GM18867 (cell line): ENCODE results near the gene TCEANC2.
"Not testable (repeated sequence)": the region's sequence is repeated elsewhere in the genome, so short reads cannot be mapped to it uniquely, and the experiment has no call there.

Experiments used
- ATAC-seq: cut with Tn5 transposase; IDR thresholded peaks from one replicate; pipeline ENCODE4 v1.9.1; 2021; ENCODE audit warnings: mild to moderate bottlenecking, moderate library complexity; ENCODE audit not compliant: unreplicated experiment

The TCEANC2 gene

DNA sequence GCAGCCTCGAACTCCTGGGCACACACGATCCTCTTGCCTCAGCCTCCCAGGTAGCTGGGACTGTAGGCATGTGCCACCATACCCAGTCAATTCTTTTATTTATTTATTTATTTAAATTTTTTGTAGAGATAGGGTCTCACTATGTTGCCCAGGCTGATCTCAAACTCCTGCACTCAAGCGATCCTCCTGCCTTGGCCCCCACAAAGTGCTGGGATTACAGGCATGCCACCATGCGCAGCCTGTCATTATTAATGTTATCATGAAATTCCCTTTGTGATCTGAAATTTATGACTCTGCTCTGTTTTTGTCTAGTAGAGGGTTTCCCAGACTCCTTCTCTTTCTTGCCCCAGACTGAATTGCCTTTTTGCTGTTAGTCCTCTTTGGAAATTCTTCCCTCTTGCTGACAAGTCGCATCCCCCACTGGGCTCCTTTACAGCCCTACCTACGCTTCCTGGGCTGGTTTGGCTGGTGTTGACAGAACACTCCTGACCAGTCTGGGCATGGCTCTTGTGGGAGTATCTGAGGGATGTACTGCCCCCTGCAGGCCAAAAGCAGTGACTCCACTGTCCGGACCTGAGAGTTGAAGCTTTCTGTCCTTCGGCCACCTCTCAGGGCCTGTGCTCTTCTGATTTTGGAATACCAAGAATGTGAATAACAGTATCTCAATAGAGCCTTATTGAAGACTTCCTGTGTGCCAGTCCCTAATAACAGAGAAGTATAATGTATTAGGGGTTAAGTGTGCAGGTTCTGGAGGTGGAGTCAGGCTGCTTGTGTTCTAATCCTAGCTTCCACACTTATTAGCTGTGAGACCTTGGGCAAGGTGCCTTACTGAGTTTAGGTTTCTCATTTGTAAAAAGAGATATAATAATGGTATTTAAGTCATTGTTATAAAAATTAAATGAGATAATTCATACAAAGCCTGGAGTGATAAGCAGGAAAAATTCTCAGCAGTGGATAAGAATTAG lies 28.2 kb downstream of the TCEANC2 start:
- peak; percentile 81 for ATAC-seq

DNA sequence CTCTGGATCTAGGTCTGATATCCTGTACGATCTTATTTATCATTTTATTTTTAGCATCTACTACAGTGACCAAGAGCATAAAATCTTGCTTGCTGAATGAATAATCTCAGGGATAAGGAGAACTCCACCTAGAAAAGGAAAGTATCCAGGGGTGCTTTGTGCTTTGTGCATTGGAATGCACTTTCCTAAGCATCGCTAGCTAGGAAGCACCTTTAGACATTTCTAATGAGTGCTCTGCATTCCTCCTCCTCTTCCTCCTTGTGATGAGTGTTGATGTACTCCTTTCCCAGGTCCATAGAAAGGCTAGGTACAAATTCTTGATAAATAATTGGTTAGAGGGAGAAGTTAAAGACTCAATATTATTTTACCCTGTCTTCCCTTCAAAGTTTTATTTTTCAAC lies 31.4 kb downstream of the TCEANC2 start:
- ATAC-seq, result no peak

DNA sequence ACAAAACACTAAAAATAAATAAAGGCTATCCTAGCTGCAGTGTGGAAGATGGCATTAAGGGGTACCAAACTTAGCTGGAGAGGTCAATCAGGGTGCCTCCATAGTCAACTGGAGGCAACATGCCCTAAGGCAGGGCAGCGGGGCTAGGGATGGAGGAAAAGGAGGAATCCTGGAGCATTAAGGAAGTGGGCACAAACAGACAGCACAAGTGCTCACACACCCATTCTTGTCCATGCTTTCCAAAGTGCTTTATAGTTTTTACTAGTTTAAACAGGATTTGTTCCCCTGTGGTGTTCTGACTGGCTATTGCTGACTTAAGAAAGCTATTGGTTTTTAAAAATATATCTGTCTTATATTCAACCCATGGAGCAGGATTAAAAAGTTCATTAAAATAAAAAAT lies 33.3 kb downstream of the TCEANC2 start:
- ATAC-seq, result no peak

DNA sequence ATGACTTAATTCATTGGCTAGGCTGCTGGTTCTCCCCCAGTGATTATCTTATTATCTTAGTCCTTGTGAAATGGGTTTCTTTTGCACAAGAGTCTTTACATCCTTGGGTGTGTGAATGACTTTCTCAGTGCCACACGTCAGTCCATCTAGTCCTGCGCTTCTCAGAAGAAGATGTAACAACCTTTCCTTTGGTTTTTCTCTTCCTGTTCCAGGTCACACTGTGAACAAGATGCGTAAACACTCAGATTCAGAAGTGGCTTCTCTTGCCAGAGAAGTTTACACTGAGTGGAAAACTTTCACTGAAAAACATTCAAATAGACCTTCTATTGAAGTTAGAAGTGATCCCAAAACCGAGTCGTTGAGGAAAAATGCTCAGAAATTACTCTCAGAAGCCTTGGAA lies 35.0 kb downstream of the TCEANC2 start:
- no peak for ATAC-seq

DNA sequence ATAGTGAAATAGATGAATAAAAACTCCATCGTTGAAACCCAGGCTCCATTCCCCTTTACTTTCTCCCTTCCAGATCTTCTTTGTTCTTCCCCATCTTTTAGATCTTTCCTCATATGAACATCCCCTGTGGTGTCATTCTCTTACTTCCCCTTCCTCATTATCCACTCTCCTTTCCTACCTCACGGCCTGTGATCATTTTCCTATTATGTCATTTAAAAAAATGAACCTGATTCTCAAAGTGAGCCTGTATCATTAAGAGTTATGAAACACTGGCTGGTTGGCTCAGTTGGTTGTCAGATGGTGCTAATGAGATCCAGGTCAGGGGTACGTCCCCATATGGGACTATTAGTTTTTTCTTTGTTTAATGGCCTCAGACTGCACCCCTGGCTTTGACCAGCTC lies 38.3 kb downstream of the TCEANC2 start:
- ATAC-seq, result no peak

DNA sequence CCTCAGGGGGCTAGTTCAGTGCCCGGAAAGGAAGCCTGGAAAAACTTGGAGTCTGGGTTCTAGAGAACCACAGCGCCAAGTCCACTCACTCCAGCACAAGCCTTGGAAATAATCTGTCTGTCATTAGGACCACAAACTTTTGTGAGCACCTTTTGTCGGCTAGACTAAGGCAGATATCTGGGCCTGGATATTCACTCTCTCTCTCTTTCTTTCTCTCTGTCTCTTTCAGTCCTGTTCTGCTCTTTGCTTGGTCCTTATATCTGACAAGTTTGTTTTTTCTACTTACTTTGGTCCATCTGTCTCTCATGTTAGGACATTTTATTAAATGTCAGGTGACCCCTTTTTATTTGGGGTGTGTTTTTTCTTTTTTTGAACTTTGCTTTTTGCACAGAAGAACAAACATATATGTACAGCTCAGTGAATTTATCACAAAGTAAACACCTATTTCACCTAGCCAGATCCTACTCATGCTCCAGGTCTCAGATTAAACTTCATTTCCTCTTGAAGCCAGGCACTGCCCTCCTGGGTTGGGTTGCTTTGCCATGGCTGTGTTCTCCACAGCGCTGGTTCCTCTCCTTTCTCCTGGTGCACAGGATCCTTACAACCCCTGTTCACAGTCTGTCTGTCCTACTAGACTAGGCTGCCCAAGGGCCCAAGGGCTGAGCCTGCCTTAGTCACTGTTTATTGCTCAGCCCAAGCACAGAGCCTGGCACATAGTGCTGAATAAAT lies 40.8 kb downstream of the TCEANC2 start:
- ATAC-seq, result no peak

DNA sequence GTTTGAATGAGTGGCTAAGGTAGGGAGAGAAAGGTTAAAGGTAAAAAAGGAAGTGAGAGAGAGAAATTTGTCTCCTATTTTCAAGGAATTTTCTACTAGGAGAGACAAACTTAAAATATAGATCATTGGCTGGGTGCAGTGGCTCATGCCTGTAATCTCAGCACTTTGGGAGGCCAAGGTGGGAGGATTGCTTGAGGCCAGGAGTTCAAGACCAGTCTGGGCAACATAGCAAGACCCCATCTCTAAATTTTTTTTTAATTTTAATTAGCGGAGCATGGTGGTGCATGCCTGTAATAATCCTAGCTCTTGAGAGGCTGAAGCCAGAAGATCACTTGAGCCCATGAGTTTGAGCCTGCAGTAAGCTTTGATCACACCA lies 41.3 kb downstream of the TCEANC2 start:
- not testable (repeated sequence) for ATAC-seq

DNA sequence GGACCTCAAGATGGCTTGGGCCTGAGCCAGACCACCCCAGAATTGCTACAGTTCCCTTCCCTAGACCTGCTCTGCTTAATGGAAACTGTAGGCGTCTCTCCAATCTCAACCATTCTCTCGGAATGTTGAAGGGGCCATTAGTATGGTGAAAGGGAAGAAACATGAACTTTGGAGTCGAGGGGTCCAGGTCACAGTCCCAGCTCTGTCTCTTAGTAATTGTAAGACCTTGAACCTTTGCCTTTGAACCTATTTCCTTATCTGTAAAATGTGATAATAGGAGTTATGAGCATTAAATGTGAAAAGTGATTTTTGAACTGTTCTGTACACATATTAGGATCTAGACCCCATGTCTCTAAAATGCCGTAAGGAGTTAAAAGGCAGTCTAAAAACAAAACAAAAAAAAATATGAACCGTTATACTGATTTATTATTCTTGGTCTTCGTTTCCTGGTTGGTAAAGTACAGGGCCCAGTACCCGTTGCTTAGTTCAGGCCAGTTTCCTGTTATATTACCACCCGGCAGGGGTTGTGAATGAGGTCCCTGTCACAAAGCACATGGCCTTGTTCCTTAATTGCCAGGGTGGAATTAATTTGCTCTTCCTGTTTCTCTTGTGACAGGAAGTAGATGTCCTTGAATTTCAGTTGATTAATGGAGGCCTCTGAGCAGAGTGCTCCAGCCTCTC lies 42.3 kb downstream of the TCEANC2 start:
- no peak for ATAC-seq

DNA sequence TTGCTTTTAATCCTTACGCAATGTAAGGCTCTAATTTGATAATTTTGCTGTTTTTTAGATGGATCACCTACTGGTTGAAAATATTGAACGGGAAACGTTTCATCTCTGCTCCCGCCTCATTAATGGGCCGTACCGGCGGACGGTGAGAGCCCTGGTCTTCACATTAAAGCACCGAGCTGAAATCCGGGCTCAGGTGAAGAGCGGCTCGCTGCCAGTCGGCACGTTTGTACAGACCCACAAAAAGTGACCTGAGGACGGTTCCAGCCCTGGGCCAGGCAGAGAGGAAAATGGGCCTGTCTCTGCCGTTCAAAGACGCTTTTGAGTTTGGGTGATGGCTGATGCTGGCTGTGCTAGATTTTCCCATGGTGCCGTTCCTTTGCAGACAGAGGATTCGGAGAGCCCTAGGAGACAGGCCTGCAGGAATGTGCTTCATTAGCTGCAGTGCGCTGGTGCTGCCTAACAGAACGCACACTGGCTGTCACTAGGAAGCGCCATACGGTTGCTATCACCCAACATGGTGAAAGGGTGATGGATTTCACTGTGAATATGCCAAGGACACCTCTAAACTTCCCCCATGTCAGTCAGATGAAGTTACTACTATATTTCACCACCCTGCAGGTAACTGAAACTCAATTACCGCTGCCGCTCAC lies 42.9 kb downstream of the TCEANC2 start:
- ATAC-seq, result no peak

DNA sequence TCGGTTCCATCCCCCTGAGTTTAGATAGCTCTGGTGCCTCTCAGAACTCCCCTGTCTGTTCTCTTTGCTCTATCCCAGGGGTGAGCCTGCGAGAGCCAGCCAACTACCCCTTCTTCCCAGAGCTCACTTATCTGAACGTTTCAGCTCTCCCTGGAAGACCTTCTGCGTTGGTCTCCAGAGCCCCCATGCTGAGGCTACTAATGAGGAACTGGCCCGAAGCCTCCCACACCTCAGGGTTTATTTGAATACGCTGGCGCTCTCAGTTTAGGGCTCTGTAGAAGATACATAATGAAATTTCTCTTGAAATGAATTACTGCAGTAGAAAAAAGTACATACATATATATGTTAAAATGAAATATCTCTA lies 43.5 kb downstream of the TCEANC2 start:
- ATAC-seq, result no peak

DNA sequence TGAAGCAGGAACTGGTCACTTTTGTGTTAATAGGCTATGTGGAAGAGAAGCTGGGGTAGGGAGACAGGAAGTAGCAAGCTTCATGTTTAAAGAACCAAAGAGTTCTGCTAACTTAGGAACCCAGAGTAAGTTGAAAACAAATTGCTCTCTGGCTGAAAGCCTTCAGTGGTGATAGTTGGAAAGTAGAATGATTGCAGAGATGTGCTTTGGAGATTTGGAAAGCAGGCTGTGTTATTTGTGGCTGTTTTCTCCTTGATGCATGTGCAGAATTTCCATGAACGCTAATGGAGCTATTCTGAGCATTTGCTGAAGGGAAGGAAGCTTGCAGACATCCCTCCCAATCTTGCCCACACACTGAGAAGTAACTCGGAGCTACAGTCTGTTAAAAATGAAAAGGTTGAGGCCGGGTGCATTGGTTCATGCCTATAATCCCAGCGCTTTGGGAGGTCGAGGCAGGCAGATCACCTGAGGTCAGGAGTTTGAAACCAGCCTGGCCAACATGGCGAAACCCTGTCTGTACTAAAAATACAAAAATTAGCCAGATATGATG lies 45.7 kb downstream of the TCEANC2 start:
- no peak for ATAC-seq

DNA sequence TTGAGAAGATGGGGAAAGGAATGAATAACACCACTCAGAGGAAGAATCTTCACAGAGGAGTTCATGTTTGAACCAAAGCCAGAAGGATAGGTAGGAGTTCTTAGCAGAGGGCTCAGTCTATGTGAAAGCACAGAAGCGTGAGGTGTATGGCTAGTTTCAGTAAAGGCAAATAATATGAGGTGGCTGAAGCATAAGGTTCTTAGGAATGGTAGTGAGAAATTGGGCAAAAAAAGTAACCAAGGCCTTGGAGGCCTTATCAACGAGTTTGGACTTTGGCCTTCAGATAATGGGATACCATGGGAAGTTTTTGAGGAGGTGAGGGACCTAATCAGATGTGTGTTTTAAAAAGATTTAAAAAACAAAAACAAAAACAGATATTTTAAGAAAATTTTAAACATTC lies 47.1 kb downstream of the TCEANC2 start:
- no peak for ATAC-seq

DNA sequence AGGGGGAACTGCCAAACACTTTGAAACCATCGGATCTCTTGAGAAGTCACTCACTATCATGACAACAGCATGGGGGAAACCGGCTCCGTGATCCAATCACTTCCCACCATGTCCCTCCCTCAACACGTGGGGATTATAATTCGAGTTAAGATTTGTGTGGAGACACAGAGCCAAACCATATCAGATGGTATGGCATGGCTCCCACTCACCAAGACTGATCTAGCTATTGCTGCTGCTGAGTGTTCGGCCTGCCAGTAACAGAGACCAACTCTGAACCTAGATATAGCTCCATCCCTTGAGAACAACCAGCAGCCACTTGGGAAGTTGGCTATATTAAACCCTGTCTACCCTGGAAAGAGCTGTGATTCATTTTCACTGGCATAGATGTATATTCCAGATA lies 50.0 kb downstream of the TCEANC2 start:
- no peak for ATAC-seq

DNA sequence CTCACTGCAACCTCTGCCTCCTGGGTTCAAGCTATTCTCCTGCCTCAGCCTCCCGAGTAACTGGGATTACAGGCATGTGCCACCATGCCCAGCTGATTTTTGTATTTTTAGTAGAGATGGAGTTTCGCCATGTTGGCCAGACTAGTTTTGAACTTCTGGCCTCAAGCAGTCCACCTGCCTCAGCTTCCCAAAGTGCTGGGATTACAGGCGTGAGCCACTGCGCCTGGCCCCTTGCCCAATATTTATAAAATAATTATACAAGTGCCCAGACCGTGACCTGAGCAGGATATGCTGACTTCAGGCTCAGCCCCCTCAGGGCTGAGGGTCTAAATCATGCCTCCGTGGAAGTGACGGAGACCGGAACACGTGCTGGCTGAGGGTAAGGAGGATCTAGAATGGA lies 51.2 kb downstream of the TCEANC2 start:
- not testable (repeated sequence) for ATAC-seq

DNA sequence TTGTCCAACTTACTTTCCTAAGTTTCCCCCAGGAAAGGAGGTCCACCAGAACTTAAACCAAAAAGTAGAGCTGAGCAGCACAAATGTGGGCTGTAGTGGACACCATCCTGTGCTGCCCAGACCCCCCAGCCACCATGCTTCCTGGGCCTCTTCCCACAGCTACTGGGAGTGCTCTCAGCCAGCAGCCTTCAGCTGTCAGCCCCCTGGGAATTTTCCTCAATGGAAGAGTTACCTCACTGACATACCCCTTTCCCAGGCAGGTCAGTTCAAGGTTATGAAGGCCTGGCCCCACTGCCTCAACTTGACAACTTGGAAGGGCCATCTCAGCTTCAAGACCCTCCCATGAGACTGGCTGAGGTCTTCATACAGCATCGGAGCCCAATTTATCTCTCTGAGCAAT lies 51.7 kb downstream of the TCEANC2 start:
- ATAC-seq, result no peak

DNA sequence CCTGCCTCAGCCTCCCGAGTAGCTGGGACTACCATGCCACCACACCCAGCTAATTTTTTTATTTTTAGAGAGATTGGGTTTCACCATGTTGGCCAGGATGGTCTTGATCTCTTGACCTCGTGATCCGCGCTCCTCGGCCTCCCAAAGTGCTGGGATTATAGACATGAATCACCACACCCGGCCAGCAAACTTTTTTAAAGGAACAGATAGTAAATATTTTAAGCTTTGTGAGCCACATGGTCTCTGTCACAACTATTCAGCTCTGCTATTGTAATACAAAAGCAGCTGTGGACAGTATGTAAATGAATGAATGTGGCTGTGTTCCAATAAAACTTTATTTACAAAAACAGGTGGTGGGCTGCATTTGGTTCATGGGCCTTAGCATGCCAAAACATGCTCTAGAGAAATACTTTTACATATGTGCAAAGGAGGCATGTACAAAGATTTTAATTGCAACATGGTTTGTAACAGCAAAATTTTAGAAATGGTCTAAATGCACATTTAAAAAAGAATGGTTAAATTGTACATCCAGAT lies 52.4 kb downstream of the TCEANC2 start:
- ATAC-seq, result no peak

DNA sequence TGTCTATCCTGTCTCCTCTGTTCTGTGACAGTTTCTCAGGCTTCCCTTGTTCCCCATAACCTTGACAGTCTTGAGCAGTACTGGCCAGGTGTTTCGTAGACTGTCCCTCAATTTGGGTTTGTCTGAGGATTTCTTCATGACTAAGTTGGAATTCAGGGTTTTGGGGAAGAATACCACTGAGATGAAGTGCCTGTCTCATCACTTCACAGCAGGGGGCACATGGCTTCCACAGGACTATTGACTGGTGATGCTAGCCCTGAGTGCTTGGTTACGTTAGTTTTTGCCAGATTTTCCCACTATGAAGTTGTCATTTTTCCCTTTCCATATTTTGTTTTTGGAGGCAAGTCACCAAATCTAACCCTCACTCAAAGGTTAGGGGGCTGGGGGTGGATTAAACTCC lies 53.7 kb downstream of the TCEANC2 start:
- no peak for ATAC-seq

DNA sequence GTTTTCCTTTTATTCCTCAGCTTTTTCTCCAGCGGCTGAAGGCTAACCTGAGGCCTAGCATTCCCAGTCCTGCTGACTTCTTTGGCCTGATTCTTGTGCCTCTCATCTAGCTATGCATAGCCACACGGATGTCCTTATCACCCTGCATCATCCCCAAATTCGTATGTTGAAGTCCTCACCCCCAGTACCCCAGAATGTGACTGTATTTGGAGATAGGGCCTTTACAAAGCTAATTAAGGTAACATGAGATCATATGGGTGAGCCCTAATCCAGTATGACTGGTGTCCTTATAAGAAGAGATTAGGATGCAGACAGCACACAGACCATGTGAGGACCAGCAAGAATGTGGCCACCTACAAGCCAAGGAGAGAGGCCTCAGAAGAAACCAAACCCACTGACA lies 54.7 kb downstream of the TCEANC2 start:
- ATAC-seq, result no peak

DNA sequence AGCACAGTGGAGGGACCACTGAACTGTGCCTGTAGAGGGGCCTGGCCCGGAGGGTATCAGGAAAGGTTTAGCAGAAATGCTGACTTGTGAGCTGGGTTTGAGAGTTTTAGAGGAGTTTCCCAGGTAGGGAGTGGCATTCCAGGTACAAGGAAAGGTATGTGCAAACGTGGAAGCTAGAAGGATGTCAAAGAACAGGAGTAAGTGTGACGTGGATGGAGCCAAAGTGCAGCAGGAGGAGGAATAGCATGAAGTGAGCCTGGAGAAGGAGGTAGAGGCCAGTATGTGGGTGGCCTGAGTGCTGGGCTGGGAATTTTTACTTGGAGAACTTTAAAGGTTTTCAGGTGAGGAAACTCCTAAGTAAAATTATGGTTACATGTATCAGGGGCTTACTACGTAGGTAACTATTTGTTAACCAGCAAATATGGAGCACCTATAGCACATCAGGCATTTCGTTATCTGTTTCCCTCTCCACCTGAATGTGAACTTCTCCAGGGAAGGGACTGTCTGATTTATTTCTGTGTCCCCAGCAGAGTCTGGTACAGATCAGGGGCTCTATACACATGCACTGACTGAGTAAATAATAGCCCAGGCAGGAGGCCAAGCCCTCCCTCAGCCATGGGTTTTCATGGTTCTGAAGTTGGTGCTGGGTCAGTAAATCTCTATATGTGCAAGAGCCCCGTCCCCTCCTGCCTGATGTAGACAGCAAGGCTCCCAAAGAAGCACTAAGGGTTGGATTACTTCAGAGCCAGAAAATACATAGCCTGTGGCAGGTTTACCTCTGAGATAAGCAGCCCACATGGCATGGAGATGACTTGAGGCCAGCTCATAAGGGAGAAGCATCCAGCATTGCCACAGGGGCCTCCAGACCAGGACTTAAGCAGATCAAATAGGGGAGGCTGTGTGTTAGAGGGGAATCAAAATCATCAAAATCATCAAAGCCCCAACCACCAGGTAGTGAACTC lies 56.0 kb downstream of the TCEANC2 start:
- ATAC-seq, result no peak

DNA sequence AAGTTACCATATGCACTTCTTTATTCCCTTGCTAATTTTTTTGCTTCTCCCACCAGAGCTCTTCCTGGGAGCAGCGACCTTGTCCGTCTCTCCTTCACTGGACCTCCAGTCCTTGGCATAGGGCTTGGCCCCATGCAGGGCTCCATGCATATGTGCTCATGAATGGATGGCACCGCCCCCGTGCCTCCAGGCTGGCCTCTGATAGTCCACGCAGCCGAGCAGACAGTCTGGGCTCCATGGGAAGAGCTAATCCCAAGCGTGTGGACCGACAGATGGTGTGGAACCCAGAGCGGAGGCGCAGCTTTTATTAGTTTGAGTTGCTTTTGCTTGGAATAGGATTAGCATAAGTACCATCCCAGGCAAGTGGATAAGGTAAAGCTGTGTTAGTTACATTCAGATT lies 57.6 kb downstream of the TCEANC2 start:
- no peak for ATAC-seq
